Skin of body (tissue), 1 donor: ENCODE measurements around the gene OR13A1. TPM values are rescaled to one million over a fixed set of nuclear protein-coding genes. Genes with fewer than 3 reads are reported as not detected.

Experiments used
- total RNA-seq: library from RNA; depleted of rRNA; stranded (reverse); fragments of >200 nt; gene quantifications from one replicate; pipeline ENCODE4 v1.2.3, GENCODE V29; 2014

The OR13A1 gene
- total RNA-seq, 1 donor from 2014 or later: 0.10 TPM

Other genes with a start within 250 kb of the OR13A1 start
- gene ALOX5, start 58.6 kb upstream of the OR13A1 start, total RNA-seq: 9.4 TPM